Stimulated activated CD4-positive, alpha-beta T cell treated with anti-CD3 and anti-CD28 coated beads, Interleukin-4, amount 100 ng/mL, for 48 hours (primary cell): ENCODE measurements around the gene PRSS12.

Experiments
- DNase-seq, 2 donors: peaks; one replicate each; pipeline ENCODE4 v3.0.0-alpha.2; 2020; ENCODE audit warnings: low read depth in 2 of 2

Gene PRSS12

DNA sequence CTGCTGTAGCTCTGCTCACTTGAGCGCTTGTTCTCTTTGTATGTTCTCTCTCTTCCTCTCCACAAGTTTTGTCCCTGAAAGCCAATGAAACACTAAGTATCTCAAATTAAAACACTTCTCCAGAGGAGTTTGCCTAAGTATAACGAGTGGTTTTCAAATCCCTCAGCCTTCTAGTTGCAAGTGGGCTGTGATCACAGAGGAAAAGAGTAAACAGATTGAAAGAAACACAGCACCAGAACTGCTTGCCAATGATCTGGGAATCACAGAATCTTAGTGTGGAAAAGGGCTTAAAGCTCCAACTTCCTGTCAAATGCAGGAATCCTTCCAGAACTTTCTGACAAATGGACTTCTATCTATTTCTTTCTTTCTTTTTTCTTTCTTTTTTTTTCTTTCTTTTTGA is 4.8 kb upstream of the PRSS12 start:
- no peak for DNase-seq

DNA sequence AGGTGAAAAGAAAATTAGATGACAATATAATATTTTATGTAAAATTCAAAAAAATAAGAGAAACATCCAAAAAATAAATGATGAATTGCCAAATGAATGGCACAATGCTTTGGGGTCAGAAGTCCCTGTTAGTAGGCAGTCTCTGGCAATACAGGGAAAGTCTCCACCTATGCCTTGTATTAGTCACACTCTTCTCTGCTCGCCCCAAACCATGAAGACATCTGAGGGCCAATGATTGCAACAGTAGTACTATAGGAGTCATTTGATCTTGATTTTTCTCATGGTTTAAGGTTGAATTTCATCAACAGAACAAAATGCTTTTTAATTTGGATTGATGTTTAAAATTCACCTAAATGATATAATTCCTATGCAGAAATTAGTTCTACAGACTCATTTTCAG is 3.9 kb upstream of the PRSS12 start:
- DNase-seq = no peak

DNA sequence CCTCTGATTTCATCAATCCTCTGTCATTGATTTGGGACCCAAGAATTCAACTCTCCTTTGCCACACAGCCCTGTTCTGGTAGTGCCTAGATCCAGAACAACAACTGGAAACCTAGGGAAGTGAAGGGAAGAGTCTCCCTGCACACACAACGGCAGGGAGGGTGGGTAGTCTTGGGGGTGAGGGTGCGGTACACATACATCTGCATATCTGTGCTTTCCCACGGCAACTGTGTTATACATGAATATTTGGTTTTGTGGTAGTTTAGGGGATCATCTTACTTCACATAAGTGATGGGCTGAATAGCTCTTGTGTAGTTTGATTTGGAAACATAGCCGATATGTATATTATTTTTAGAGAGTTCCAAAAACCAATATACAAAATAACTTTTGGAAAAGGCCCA is 3.3 kb upstream of the PRSS12 start:
- DNase-seq = no peak

- no peak for DNase-seq
Measured at GRCh38 chr4:118354913-118355312, 2.1 kb upstream of the PRSS12 start.

DNA sequence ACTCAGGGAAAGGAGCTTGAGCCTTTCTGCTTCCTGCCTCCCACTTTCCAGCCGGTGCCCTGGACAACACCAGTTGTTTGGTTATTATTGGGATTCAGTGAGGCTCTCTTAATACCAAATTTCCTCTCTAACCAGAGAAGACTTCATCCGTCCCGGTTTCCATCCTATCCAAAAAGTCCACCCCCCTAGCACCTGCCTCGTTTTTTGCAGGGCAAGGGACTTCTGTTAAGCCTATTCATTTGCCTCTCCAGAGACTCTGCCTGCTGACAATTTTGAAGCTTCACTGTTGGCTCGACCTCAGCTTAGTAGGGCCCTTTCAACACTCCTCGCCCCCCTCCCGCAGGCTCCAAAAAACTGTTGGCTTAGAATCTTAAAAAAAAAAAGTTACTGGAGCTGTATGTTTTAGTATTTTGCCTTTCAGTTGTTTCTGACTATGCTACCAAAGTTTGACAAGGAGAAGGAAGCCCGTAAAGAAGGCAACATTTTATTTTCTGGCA is 779 bp upstream of the PRSS12 start:
- DNase-seq = no peak

DNA sequence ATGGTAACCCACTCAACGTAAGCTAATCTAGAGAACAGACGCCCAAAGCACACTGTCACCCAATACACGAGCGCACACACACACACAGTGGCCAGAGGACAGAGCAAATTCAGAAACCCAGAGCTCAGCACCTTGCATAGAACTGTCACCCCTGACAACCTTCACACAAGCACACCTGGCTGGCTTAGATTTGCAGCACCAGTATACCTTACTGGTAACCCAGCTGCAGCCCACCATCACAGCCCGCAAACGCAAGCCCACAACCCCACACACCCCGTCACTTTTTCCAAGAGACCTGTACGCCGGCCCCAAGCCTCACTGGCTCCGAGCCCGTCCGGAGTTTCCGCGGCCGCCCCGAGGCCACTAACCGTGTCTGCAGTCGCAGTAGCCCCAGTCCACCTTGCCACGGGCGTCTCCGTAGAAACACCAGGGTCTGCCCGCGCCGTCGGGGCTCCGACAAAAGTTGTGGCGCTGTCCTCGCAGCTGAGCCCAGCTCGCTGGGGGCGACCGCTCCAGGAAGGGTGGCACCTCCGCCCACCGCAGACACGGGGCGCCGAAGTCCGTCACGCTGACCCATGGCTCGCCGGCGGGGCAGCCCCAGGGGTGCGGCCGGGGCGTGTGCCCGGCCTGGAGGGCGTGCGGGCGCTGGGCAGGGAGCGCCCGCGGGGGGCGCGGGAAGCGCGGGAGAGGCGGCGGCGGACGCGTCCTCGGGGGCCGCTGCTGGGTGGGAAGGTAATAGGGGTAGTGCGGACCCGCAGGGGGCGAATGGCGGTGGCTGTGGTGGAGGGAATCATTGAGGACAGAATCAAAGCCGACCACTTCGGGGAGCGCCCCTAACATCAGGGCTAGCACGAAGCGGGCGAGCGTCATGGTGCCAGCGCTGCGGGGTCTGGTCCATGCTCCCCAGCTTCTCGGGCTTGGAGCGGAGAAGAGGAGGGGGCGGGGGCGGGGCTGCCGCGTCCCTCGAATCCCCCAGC is 664 bp downstream of the PRSS12 start:
- no peak for DNase-seq

GRCh38 chr4:118350961-118351360 is 1.8 kb downstream of the PRSS12 start:
- DNase-seq = no peak

DNA sequence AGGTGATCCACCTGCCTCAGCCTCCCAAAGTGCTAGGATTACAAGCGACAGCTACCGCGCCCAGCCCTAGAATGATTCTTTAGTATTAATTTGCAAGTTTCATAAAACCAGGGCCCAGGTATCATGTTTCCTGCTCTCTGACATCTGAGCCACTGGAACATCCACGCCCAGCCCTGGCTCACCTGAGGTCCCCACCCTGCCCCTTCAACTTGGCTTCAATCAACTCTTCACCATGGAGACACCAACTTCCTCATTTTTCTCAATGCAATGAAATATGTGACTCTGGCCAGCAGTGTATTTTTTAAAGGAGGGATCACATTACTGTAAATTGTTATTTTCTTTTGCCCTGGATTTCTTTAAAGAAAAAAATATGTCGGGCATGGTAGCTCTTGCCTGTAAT is 3.9 kb downstream of the PRSS12 start:
- DNase-seq = no peak

GRCh38 chr4:118346495-118346894 is 6.3 kb downstream of the PRSS12 start:
- DNase-seq = no peak

GRCh38 chr4:118345813-118346212 is 7.0 kb downstream of the PRSS12 start:
- no peak for DNase-seq

- no peak for DNase-seq
Measured at GRCh38 chr4:118344801-118345200, 8.0 kb downstream of the PRSS12 start.

DNA sequence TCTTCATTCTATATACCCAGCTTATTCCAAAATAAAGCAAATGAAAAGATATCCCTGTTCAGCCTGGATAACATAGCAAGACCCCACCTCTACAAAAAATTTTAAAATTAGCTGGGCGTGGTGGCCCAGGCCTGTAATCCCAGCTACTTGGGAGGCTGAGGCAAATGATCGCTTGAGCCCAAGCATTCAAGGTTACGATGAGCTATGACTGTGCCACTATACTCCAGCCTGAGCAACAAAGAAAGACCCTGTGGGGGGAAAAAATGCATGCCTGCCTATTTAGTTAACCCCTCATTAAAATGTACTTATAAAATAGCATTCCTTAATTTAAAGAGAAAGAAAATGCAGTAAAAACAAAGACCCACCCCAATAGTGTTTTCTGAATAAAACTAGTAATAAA is 9.3 kb downstream of the PRSS12 start:
- DNase-seq = no peak

DNA sequence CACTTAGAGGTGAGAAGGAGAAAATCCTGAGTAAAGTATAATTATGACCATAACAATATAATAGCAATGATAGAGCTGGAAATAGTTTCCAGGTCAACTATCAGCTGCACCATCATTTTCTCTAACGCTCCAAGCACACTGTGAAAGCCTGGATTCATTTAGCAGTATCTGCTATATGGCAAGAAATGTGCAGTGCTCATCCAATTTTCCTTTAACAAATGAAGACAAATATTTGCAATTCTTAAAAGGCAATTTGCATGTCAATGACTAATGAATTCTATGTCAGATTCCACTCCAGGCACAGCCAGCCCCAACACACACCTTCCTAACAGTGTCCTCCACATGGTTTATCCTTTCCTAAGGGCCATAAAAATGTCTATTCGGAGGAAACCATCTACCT is 12.7 kb downstream of the PRSS12 start:
- DNase-seq = no peak

- DNase-seq = no peak
Measured at GRCh38 chr4:118338981-118339765, 13.6 kb downstream of the PRSS12 start.

GRCh38 chr4:118338518-118338917 is 14.3 kb downstream of the PRSS12 start:
- no peak for DNase-seq

DNA sequence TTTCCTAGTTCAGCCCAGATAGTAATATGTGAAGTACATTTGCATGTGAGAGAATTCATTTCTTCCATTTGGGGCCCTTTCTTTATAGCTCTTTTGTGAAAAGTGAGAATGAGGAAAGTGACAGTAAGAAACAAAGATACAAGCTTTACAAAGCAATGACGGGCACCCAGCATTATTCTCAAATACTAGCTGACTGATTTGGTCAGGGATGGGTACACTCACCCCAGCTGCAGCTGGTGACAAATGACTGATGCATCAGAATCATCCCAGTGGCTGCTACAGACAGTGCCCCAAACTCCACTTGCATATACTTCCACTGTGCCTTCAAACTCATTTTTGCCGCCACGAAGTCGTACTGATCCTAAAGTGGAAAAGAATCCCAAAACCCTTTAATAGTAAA is 14.8 kb downstream of the PRSS12 start:
- DNase-seq = no peak

DNA sequence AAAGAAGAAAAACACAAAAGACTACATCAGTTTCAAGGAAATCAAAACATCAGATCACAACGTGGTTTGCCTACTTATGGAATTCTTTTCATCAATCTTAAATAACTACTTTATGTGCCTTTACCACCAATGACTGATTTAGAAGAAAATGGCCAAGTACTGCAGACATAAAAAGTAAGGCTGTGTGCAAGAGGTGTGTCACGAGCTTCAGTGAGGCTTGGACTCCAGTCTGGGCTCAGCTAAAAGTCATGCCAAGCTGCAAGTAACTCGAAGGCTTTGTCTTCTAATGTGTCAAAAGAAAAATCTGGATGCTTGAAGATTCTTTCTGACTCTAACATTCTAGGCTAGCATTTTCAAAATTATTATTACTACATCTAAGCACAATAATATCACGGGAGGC is 17.0 kb downstream of the PRSS12 start:
- no peak for DNase-seq

GRCh38 chr4:118335324-118335723 is 17.5 kb downstream of the PRSS12 start:
- DNase-seq = no peak

DNA sequence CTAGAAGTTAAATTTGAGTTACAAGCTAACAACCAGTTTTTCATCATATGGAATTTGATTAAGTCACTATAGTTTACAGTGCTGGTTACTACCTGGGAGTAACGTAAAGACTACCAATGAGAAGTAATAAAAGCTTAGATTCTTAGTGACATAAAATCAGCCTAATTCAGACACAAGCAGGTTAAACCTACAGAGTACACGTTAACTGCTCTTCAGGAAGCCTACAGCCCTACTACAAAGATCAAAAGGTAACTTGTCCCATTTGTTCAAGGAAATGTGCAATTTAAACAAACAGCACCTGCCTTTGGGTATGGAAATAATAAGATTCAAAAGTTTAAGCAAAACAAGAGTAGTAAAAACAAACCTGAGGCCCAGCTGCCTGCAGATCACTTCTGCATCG is 21.5 kb downstream of the PRSS12 start:
- DNase-seq = no peak

GRCh38 chr4:118329849-118330248 is 23.0 kb downstream of the PRSS12 start:
- DNase-seq = no peak

DNA sequence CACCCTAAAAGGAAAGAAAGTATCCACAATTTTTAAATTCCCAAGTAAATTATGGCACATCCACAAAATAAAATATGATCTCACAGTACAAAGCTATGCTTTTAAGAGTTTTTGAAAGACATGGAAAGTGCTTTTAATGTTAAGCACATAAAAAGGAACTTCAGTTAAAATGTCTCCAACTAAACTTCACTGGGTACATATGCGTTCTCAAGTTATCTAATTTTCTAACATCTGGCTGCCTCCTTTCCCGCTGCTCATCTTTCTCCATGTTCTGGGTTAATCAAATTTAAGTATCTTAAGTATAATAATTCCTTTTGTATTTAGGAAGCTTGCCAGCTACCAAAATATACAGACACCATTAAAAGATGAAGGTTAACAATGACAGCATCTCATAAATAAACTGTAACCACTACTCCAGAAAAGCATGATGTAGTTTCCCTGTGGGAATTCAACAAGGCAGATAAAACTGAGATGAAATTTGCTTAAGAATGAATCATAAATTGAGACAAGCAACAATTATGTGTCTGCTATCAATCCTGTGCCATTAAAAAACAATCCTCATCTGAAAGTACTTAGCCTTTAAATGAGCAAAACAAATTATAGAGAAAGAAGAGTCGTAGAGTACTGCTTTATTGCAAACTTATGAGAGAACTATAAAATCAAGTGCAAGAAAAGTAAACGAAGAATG is 25.1 kb downstream of the PRSS12 start:
- no peak for DNase-seq

- DNase-seq = no peak
Measured at GRCh38 chr4:118326585-118326984, 26.2 kb downstream of the PRSS12 start.
